OCI-LY3 (cell line): ENCODE measurements around the gene PLA2G2D.

Experiments used
- H2AFZ ChIP-seq: fragments of 200-600, 300-600 bp; shearing (Covaris generic); 2 replicates; pipeline ENCODE4 v1.6.0; 2014; ENCODE audit warnings: antibody characterized with exemption, low read depth, low read length
- H3K27ac ChIP-seq: fragments of 200-600, 300-600 bp; sonication (generic); 2 replicates; pipeline ENCODE4 v1.5.1; 2014; ENCODE audit warnings: mild to moderate bottlenecking, low read length, moderate library complexity, mixed read lengths
- H3K27me3 ChIP-seq: fragments of 200-600, 300-600 bp; sonication (generic); 2 replicates; pipeline ENCODE4 v1.6.1; 2014; ENCODE audit warnings: low read depth, low read length, mixed read lengths
- H3K36me3 ChIP-seq: fragments of 200-600, 300-600 bp; sonication (generic); replicated peaks from 2 replicates; pipeline ENCODE3; 2014; ENCODE audit warnings: low read depth, low read length, mixed read lengths
- H3K4me1 ChIP-seq: fragments of 300-600, 200-600 bp; sonication (generic); 2 replicates; pipeline ENCODE4 v1.6.1; 2014; ENCODE audit warnings: low read length, mixed read lengths
- H3K4me2 ChIP-seq: fragments of 200-600, 300-600 bp; sonication (generic); 2 replicates; pipeline ENCODE4 v1.6.1; 2014; ENCODE audit warnings: low read length, mixed read lengths
- H3K4me3 ChIP-seq: fragments of 300-600, 200-600 bp; sonication (generic); 2 replicates; pipeline ENCODE4 v1.5.1; 2014; ENCODE audit warnings: antibody characterized with exemption, mild to moderate bottlenecking, low read length, moderate library complexity
- H3K79me2 ChIP-seq: fragments of 300-600, 200-600 bp; shearing (Covaris generic); 2 replicates; pipeline ENCODE4 v1.6.1; 2014; ENCODE audit warnings: mild to moderate bottlenecking, low read length, mixed read lengths
- H3K9ac ChIP-seq: fragments of 300-600, 200-600 bp; shearing (Covaris generic); 2 replicates; pipeline ENCODE4 v1.6.0; 2014; ENCODE audit warnings: mild to moderate bottlenecking, low read length, moderate library complexity
- H3K9me3 ChIP-seq: fragments of 200-600, 300-600 bp; shearing (Covaris generic); 2 replicates; pipeline ENCODE4 v1.6.1; 2014; ENCODE audit warnings: low read length, mixed read lengths; ENCODE audit not compliant: insufficient read depth
- H4K20me1 ChIP-seq: fragments of 200-600, 300-600 bp; sonication (generic); 2 replicates; pipeline ENCODE4 v1.6.1; 2016; ENCODE audit warnings: low read length, mixed read lengths; ENCODE audit not compliant: insufficient read depth
- CTCF ChIP-seq: fragments of 200-600, 300-600 bp; sonication (generic); IDR thresholded peaks from 2 replicates; pipeline ENCODE4 v1.5.1; 2014; ENCODE audit warnings: antibody characterized with exemption, low read length, low read depth
- EZH2phosphoT487 ChIP-seq: fragments of 200-600 bp; shearing (Covaris generic); IDR thresholded peaks from 2 replicates; pipeline ENCODE4 v1.6.1; 2018; ENCODE audit warnings: antibody characterized with exemption, mixed run types, low read depth

PLA2G2D gene

DNA sequence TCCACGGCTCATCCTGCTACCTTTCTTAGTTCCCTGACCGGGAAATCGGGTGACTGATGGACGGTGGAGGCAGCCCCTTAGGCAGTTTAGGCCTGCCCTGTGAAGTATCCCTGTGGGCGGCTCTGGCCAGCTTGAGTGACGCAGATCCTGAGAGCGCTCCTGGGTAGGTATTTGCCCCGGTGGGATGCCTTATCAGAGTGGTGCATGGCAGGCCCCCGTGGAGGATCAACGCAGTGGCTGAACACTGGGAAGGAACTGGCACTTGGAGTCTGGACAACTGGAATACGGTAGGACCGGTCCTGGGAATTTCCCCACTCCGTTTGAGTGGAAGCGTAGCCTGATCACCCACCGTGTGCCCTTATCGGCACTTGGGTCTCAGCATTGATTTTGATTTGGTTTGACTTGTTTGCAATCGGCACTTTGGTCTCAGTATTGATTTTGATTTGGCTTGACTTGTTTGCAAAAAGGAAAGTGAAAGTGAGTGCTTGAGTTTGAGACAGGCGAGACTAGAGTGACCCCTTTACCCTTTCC, 35.0 kb upstream of the PLA2G2D start:
- Histone ChIP-seq H3K27me3 (no peaks in the 10 kb centered on the region), H3K27ac (no peak overlapping the region), H3K4me3 (no peak overlapping the region), H3K4me2 (0 out of 2 replicates have a peak overlapping the region, but pooled peaks have one; percentile 14), H2AFZ (no peak overlapping the region), H3K9me3 (no peaks in the 10 kb centered on the region), H3K36me3 (no peaks in the 10 kb centered on the region), H3K79me2 (no peaks in the 10 kb centered on the region), H3K4me1 (peaks cover 6% of the 10 kb centered on the region; the same call in 1 of the 2 replicates), H3K9ac (no peak overlapping the region), H4K20me1 (no peaks in the 10 kb centered on the region)
- no peak for TF ChIP-seq EZH2phosphoT487

- Histone ChIP-seq H3K27ac (no peak overlapping the region), H3K9me3 (no peaks in the 10 kb centered on the region), H2AFZ (no peak overlapping the region)
Observed at GRCh38 chr1:20153000-20153418, 33.7 kb upstream of the PLA2G2D start.

DNA sequence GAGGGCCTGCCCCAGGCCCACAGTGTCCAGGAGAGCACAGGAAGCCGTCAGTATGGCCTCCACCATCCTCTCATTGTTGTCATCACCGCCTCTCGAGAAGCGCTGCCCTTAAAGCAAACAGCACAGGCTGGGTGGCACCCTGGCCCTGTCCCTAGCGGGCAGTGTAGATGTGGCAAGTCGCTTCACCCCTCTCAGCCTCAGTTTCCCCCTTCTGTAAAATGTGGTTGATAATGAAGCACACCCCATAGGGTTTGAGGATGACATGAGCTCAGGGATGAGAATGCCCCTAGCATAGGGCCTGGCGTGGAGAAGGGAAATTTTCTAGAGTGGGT, 33.2 kb upstream of the PLA2G2D start:
- peaks cover 6% of the 10 kb centered on the region; the same call in 1 of the 2 replicates for H3K4me1 ChIP-seq
- no peaks in the 10 kb centered on the region for H4K20me1 ChIP-seq
- H3K9me3 ChIP-seq, result no peaks in the 10 kb centered on the region
- no peaks in the 10 kb centered on the region for H3K36me3 ChIP-seq
- H2AFZ ChIP-seq, result peak overlapping the region; percentile 74; the same call in 1 of the 2 replicates
- no peak overlapping the region for H3K4me3 ChIP-seq
- H3K9ac ChIP-seq, result no peak overlapping the region
- H3K27ac ChIP-seq, result no peak overlapping the region
- peak overlapping the region; percentile 12; the same call in 1 of the 2 replicates for H3K4me2 ChIP-seq
- H3K79me2 ChIP-seq, result no peaks in the 10 kb centered on the region
- no peaks in the 10 kb centered on the region for H3K27me3 ChIP-seq
- TF ChIP-seq EZH2phosphoT487, result no peak
- no peak for TF ChIP-seq CTCF

More at GRCh38 chr1:20153000-20153418, 33.7 kb upstream of the PLA2G2D start:
- Histone ChIP-seq H3K4me2 (no peak overlapping the region), H3K79me2 (no peaks in the 10 kb centered on the region), H4K20me1 (no peaks in the 10 kb centered on the region), H3K9ac (no peak overlapping the region), H3K4me1 (peaks cover 6% of the 10 kb centered on the region; the same call in 1 of the 2 replicates), H3K4me3 (no peak overlapping the region), H3K27me3 (no peaks in the 10 kb centered on the region), H3K36me3 (no peaks in the 10 kb centered on the region)
- no peak for TF ChIP-seq EZH2phosphoT487
- no peak for TF ChIP-seq CTCF

- Histone ChIP-seq H2AFZ (peak overlapping the region; percentile 91), H3K9ac (peak overlapping the region; percentile 87), H3K4me1 (peaks cover 8% of the 10 kb centered on the region; the same call in 1 of the 2 replicates), H3K36me3 (no peaks in the 10 kb centered on the region), H3K4me3 (peak overlapping the region; percentile 94), H3K27ac (peak overlapping the region; percentile 41), H4K20me1 (no peaks in the 10 kb centered on the region), H3K4me2 (peak overlapping the region; percentile 100), H3K27me3 (no peaks in the 10 kb centered on the region), H3K79me2 (no peaks in the 10 kb centered on the region), H3K9me3 (no peaks in the 10 kb centered on the region)
- no peak for TF ChIP-seq EZH2phosphoT487
- TF ChIP-seq CTCF, result peak; percentile 76
Observed at GRCh38 chr1:20151906-20152598, 32.7 kb upstream of the PLA2G2D start.
